Neural progenitor cell (in vitro differentiated cells): ENCODE measurements around the gene SINHCAF. TPM values are rescaled to one million over a fixed set of nuclear protein-coding genes. Genes with fewer than 3 reads are reported as not detected.
"Not testable (repeated sequence)": the region's sequence is repeated elsewhere in the genome, so short reads cannot be mapped to it uniquely, and the experiment has no call there.

ENCODE experiments used
- DNase-seq: peaks from one replicate; pipeline ENCODE4 v3.0.0-alpha.2; 2016; ENCODE audit warnings: low spot score
- H2AFZ ChIP-seq: fragments of 200-600 bp; sonication (generic); replicated peaks from 2 replicates; pipeline ENCODE4 v1.6.1; 2016; ENCODE audit warnings: antibody characterized with exemption
- H3F3A ChIP-seq: fragments of 200-600 bp; sonication (generic); 2 replicates; pipeline ENCODE4 v1.6.1; 2016; ENCODE audit warnings: antibody characterized with exemption, low read depth
- H3K27ac ChIP-seq: fragments of 200-600 bp; sonication (generic); 2 replicates; pipeline ENCODE4 v1.5.1; 2016; ENCODE audit warnings: mild to moderate bottlenecking
- H3K27me3 ChIP-seq: fragments of 200-600 bp; sonication (generic); 2 replicates; pipeline ENCODE4 v1.6.1; 2016; ENCODE audit warnings: mild to moderate bottlenecking, moderate library complexity
- H3K36me3 ChIP-seq: fragments of 200-600 bp; sonication (generic); 2 replicates; pipeline ENCODE4 v1.5.1; 2016
- H3K4me1 ChIP-seq: fragments of 200-600 bp; sonication (generic); 2 replicates; pipeline ENCODE4 v1.6.1; 2016; ENCODE audit warnings: mixed run types
- H3K4me2 ChIP-seq: fragments of 200-600 bp; sonication (generic); 2 replicates; pipeline ENCODE4 v1.6.1; 2016
- H3K4me3 ChIP-seq: fragments of 200-600 bp; sonication (generic); 2 replicates; pipeline ENCODE4 v1.5.1; 2016
- H3K79me2 ChIP-seq: fragments of 200-600 bp; sonication (generic); 2 replicates; pipeline ENCODE4 v1.6.1; 2016; ENCODE audit warnings: low read depth
- H3K9ac ChIP-seq: fragments of 200-600 bp; sonication (generic); 2 replicates; pipeline ENCODE4 v1.6.1; 2016
- H3K9me3 ChIP-seq: fragments of 200-600 bp; sonication (generic); 2 replicates; pipeline ENCODE4 v1.5.1; 2016; ENCODE audit warnings: low read depth
- H4K20me1 ChIP-seq: fragments of 200-600 bp; sonication (generic); 2 replicates; pipeline ENCODE4 v1.6.1; 2016; ENCODE audit warnings: low read depth
- H3K27ac Mint-ChIP-seq: 3 replicates; pipeline ENCODE4 v1.8.0; 2021; ENCODE audit warnings: mixed read lengths
- H3K27me3 Mint-ChIP-seq: 2 replicates; pipeline ENCODE4 v1.8.0; 2022; ENCODE audit warnings: low read depth, mild to moderate bottlenecking, inconsistent platforms, moderate library complexity, mixed read lengths; ENCODE audit not compliant: insufficient read depth
- H3K36me3 Mint-ChIP-seq: 3 replicates; pipeline ENCODE4 v1.8.0; 2021; ENCODE audit warnings: mixed read lengths
- H3K4me1 Mint-ChIP-seq: 3 replicates; pipeline ENCODE4 v1.8.0; 2021; ENCODE audit warnings: mixed read lengths
- H3K4me3 Mint-ChIP-seq: 3 replicates; pipeline ENCODE4 v1.8.0; 2021; ENCODE audit warnings: mild to moderate bottlenecking, moderate library complexity, mixed read lengths
- H3K9me3 Mint-ChIP-seq: 3 replicates; pipeline ENCODE4 v1.8.0; 2020; ENCODE audit warnings: mixed read lengths
- CTCF ChIP-seq: fragments of 200-600 bp; sonication (generic); IDR thresholded peaks from 2 replicates; pipeline ENCODE4 v1.5.1; 2017; ENCODE audit warnings: antibody characterized with exemption, mild to moderate bottlenecking
- EZH2 ChIP-seq: fragments of 200-600 bp; sonication (generic); IDR thresholded peaks from 2 replicates; pipeline ENCODE4 v1.6.1; 2017; ENCODE audit warnings: antibody characterized with exemption, mild to moderate bottlenecking, moderate library complexity
- EZH2phosphoT487 ChIP-seq: fragments of 200-600 bp; sonication (generic); IDR thresholded peaks from 2 replicates; pipeline ENCODE4 v1.6.1; 2017; ENCODE audit warnings: antibody characterized with exemption
- total RNA-seq: library from RNA; depleted of rRNA; stranded (reverse); fragments of >200 nt; gene quantifications from 2 replicates; pipeline ENCODE4 v1.2.3, GENCODE V29; 2015; ENCODE audit warnings: low replicate concordance

SINHCAF gene
- total RNA-seq, 1 donor from 2014 or later: 1,260 TPM

- TF ChIP-seq EZH2 (no peak), CTCF (peak; percentile 78)
- Histone ChIP-seq H3K27ac (no peak overlapping the region), H3K79me2 (no peaks in the 10 kb centered on the region), H2AFZ (peak overlapping the region; percentile 82), H3K9me3 (no peaks in the 10 kb centered on the region), H3K4me2 (peak overlapping the region; percentile 47), H3F3A (peaks cover 10% of the 10 kb centered on the region), H3K4me3 (no peak overlapping the region), H3K27me3 (no peaks in the 10 kb centered on the region), H3K4me1 (peaks cover 14% of the 10 kb centered on the region), H3K36me3 (no peaks in the 10 kb centered on the region), H3K9ac (no peak overlapping the region), H4K20me1 (no peaks in the 10 kb centered on the region)
- DNase-seq: peak; percentile 76
- H3K9me3 Mint-ChIP-seq: no peaks in the 10 kb centered on the region
- H3K27ac Mint-ChIP-seq: no peak overlapping the region
- H3K4me1 Mint-ChIP-seq: peaks cover 12% of the 10 kb centered on the region
- no peak overlapping the region for H3K4me3 Mint-ChIP-seq
- no peaks in the 10 kb centered on the region for H3K36me3 Mint-ChIP-seq
- peaks cover 2% of the 10 kb centered on the region for H3K27me3 Mint-ChIP-seq
Observed at GRCh38 chr12:31238764-31239387, 87.1 kb downstream of the SINHCAF start.

GRCh38 chr12:31238333-31238732 lies 87.6 kb downstream of the SINHCAF start:
- not testable (repeated sequence) for H3K9me3 Mint-ChIP-seq, H4K20me1 ChIP-seq, H3F3A ChIP-seq, H3K4me3 ChIP-seq, H3K9me3 ChIP-seq, H3K36me3 Mint-ChIP-seq, H3K79me2 ChIP-seq, DNase-seq, H3K27me3 ChIP-seq, H3K4me3 Mint-ChIP-seq, H3K27ac Mint-ChIP-seq, H3K9ac ChIP-seq, H3K27ac ChIP-seq, H3K36me3 ChIP-seq, H3K27me3 Mint-ChIP-seq
- peaks cover 12% of the 10 kb centered on the region for H3K4me1 Mint-ChIP-seq
- Histone ChIP-seq H2AFZ (peak overlapping the region; percentile 82), H3K4me2 (peak overlapping the region; percentile 47), H3K4me1 (peaks cover 14% of the 10 kb centered on the region)

- no peak overlapping the region for H3K27ac ChIP-seq
- H3K4me1 ChIP-seq: peaks cover 14% of the 10 kb centered on the region
- H3K27me3 ChIP-seq: no peaks in the 10 kb centered on the region
- peaks cover 4% of the 10 kb centered on the region for H3K27me3 Mint-ChIP-seq
- H3K79me2 ChIP-seq: no peaks in the 10 kb centered on the region
- no peak for DNase-seq
- H3K36me3 Mint-ChIP-seq: no peaks in the 10 kb centered on the region
- no peaks in the 10 kb centered on the region for H3K36me3 ChIP-seq
- H4K20me1 ChIP-seq: no peaks in the 10 kb centered on the region
- no peak overlapping the region for H3K4me3 Mint-ChIP-seq
- TF ChIP-seq CTCF (no peak), EZH2phosphoT487 (no peak), EZH2 (no peak)
- H3K9me3 Mint-ChIP-seq: peaks cover 2% of the 10 kb centered on the region
- H3K9ac ChIP-seq: no peak overlapping the region
- H3K4me2 ChIP-seq: no peak overlapping the region
- no peak overlapping the region for H2AFZ ChIP-seq
- peaks cover 12% of the 10 kb centered on the region for H3K4me1 Mint-ChIP-seq
- H3F3A ChIP-seq: peaks cover 10% of the 10 kb centered on the region
- no peak overlapping the region for H3K27ac Mint-ChIP-seq
- no peak overlapping the region for H3K4me3 ChIP-seq
- no peaks in the 10 kb centered on the region for H3K9me3 ChIP-seq
Observed at GRCh38 chr12:31236998-31237637, 88.8 kb downstream of the SINHCAF start.

GRCh38 chr12:31235868-31236395 lies 90.0 kb downstream of the SINHCAF start:
- peaks cover 12% of the 10 kb centered on the region for H3K4me1 Mint-ChIP-seq
- DNase-seq: no peak
- H4K20me1 ChIP-seq: no peaks in the 10 kb centered on the region
- H2AFZ ChIP-seq: no peak overlapping the region
- no peak overlapping the region for H3K4me2 ChIP-seq
- no peaks in the 10 kb centered on the region for H3K36me3 ChIP-seq
- peaks cover 14% of the 10 kb centered on the region for H3K4me1 ChIP-seq
- no peaks in the 10 kb centered on the region for H3K9me3 ChIP-seq
- peaks cover 10% of the 10 kb centered on the region for H3F3A ChIP-seq
- H3K27me3 Mint-ChIP-seq: peaks cover 4% of the 10 kb centered on the region
- no peaks in the 10 kb centered on the region for H3K27me3 ChIP-seq
- no peak overlapping the region for H3K27ac ChIP-seq
- H3K4me3 ChIP-seq: no peak overlapping the region
- TF ChIP-seq EZH2phosphoT487 (no peak), EZH2 (no peak), CTCF (no peak)
- no peaks in the 10 kb centered on the region for H3K36me3 Mint-ChIP-seq
- H3K4me3 Mint-ChIP-seq: no peak overlapping the region
- no peaks in the 10 kb centered on the region for H3K79me2 ChIP-seq
- no peak overlapping the region for H3K27ac Mint-ChIP-seq
- H3K9ac ChIP-seq: no peak overlapping the region
- peaks cover 9% of the 10 kb centered on the region for H3K9me3 Mint-ChIP-seq
